HG03378 (cell line): ENCODE results near the gene C2orf92.
"Not testable (repeated sequence)": the region's sequence is repeated elsewhere in the genome, so short reads cannot be mapped to it uniquely, and the experiment has no call there.

ENCODE experiments used
- ATAC-seq: cut with Tn5 transposase; IDR thresholded peaks from one replicate; pipeline ENCODE4 v1.9.1; 2021; ENCODE audit warnings: mild to moderate bottlenecking, moderate library complexity; ENCODE audit not compliant: unreplicated experiment

C2orf92 gene

DNA sequence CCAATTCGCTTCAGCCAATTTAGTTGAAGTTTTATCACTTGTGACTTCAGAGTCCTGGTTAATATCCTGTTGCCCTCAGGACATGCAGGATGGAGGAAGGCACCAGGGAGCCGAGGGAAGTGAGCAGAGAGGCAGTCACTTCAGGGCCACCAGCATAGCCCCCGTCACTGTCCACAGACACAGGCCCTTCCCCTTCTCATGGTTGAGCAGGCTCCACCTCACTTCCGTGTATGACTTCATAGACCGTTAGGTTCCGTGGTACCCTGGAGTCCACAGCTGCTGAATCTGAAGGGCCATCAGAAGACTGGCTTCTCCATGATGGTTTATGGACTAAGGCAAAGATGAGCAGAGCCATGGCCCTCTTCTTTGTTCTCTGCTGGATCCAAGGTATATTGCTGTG lies at the start of gene C2orf92:
TSS of gene C2orf92 (plus strand) at position 266 of the 400 bp plus-strand sequence. CDS start at position 342, 76 bp downstream.
- ATAC-seq: no peak

DNA sequence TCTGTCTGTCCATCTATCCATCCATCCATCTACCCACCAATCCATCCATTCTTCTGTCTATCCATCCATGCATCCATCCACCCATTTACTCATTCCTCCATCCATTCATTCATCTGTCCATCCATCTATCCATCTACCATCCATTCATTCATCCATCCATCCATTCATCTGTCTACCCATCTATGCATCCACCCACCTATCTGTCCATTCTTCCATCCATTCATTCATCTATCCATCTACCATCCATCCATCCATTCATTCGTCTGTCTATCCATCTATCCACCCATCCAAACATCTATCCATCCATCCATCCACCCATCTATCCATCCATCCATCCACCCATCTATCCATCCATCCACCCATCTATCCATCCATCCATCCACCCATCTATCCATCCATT lies 49.0 kb upstream of the C2orf92 start:
- ATAC-seq: not testable (repeated sequence)

DNA sequence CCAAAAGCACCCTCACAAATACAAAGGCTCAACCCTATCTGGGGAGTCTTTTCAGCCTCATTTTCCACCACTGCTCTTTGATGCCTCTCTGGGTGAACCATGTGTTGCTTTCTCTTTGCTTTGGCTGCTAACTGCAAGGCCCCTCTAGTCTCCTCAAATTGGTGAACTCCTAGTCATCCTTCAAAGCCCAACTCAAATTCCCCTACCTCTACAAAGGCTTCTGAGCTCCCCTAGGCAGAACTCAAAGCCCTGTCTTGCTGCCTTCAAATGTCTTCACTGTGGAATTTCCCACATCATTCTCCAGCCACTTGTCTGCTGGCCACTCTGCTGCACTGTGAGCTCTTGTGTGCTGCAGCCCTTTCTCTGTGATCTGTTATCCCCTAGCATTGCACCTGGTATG lies 46.5 kb upstream of the C2orf92 start:
- ATAC-seq: not testable (repeated sequence)

DNA sequence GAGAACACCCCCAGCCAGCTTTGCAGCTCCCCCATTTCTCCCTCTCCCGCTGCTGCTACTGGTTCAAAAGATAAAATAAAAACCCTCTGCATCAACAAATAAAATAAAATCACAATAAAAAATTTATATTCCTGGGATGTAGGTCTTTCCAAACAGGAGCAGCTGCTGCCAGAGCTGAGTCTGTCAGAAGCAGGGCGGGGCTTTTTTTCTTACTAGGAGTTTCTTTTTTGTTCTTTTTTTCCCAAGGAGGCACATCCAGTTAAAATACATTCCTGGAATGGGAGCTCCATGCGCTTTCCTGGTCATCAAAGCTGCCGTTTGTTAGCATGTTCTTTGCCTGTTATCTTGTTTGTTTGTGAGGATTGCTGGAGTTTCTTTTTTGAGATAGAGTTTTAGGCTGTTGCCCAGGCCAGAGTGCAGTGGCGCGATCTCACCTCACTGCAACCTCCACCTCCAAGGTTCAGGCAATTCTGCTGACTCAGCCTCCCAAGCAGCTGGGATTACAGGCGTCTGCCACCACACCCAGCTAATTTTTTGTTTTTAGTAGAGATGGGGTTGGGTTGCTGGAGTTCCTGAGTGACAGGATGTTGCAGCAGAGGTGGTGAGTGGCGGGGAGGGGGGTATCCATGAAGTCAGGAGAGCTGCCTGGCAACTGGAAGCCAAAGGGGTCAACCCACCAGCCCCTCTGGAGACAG lies 44.0 kb upstream of the C2orf92 start:
- not testable (repeated sequence) for ATAC-seq

DNA sequence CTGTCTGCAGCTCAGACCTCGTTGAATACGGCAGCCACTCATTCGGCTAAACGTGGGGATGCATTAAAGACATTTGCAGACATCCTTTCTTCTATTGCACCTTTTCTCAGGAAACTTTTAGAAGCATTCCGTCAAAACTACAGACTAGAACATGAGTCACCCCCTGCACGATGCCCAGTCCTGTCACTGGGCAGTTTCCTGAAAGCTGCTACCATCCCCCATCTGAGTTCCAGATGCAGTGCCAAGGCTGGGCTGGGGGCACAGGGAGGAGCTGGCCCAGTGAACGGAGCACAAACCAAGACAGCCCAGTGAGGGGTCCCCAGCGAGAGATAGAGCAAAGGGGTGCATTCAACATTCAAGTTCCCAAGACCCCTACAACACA lies 43.5 kb upstream of the C2orf92 start:
- ATAC-seq: not testable (repeated sequence)

DNA sequence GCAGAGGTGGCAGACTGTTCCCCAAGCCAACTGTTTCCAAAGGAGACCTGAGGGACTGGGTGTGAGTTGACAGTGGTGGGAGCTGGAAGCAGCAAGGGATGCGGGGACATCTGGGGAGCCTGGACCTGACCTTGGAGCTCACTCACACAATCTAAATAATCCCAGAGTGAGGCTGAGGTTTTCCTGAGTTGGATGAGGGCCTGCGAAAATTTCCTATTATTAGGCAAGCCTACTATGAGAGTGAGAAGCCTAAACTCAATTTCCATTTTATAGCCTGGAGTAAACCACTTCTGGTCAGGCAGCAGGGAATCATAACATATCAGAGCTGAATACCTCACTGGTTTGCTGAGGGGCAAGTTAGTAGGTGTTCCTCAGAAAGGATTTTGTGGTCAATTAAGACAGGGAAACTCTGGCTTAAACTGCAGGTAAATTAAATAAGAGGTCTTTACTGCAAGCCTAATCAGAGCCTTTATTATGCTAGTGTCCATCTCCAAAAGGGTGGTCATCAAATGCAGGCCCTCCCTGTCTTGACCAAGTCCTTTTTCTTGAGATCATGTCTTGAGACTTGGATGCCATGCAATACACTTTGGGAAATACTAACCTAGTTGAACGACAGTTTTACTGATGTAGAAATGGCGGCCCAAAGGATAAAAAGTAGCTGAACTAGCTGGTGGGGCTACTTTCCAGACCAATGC lies 25.3 kb upstream of the C2orf92 start:
- no peak for ATAC-seq

DNA sequence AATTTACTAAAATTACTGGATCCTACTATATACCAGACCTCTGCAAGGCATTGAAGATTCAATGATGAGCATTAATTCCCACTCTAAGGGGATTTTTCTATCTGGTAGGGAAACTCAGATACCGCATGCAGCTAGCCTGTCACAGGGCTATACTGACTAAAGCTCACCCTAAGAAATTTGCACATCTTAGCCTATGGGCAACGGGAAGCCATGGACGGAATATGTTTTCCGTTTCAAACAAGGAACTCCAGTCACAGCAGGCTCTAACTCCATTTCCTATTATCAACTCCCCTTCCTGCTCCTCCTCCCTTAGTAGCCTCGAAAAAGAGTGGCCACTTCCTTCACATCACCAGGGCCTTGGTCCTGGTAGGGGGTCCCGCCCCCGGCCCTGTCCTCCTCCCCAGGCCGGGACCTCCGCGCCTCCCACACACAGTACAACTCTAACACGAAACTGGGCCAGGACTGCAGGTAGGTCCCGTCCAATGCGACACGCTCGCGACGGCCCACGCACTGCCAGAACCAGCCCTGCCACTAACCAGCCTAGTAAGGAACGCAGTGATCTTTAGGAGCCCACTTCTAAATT lies 24.3 kb upstream of the C2orf92 start:
- peak; percentile 25 for ATAC-seq

DNA sequence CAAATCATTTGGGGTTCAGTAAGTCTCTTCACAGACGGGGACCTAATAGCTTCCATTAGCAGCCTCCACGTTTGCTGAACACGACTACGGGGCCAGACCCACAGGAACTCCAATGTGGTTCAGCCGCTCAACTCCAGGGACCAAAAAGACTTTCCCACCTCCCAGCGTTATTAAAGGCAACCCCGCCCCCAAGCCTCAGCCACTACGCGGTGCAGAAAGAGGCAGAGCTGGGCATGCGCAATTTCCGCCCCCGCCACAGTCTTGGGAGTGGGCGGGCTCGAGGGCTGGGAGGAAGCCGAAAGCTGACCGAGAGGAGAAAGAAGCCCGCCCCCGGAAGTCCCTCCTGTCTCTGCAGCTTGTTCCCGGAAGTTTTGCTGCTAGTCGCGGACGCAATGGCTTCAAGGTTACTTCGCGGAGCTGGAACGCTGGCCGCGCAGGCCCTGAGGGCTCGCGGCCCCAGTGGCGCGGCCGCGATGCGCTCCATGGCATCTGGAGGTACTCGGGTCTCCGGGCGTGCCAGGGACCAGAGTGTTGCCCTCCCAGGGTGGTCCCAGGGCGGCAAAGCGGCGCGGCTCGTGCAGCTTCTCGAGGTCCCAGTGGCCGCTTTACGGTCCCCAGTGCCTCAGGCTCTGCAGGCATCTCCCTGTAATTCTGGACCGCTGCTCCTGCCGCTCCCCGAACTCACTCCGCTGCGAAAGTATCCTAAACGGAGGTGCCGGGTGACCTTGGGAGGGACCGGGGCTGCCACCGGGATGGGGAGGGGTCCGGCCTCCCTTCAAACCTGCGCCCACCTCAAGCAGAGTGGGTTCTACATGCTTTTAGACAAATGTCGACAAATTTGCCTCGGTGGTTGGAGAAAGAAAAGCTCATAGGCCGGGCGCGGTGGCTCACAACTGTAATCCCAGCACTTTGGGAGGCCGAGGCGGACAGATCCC lies 23.6 kb upstream of the C2orf92 start, which contains the start of gene COX5B:
TSS of gene COX5B (plus strand) at position 368 of the 935 bp plus-strand sequence. CDS start at position 393, 25 bp downstream.
- ATAC-seq: peak; percentile 83

DNA sequence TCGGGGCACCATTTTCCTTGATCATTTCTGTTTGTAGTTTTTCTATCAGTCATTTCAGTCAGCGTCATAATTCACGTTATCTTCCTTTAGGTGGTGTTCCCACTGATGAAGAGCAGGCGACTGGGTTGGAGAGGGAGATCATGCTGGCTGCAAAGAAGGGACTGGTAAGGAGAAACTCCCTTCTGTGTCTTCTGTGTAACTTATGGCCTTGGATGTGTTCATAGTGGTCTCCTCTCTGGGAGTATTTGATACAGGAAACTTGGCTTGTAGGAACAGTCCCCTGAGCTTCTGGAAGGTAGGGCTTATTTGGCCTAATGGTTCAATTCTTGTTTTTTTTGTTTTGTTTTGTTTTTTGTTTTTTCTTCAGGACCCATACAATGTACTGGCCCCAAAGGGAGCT lies 22.5 kb upstream of the C2orf92 start:
- no peak for ATAC-seq

DNA sequence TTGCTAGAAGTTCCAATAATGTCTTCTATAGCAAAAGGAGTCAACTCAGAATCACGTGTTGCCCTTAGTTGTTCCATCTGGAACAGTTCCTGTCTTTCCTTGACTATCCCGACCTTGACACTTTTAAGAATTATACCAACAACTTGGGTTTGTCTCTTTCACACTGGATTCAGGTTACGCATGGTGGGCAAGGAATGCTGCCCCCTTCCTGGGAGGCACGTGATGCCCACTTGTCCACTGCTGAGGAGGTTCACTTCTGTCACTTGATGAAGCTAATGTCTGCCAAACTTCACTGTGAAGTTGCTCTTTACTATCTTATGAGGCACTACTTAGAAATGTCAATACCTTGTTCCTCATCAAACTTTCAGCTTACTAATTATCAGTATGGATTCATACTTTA lies 18.4 kb upstream of the C2orf92 start:
- ATAC-seq: no peak

DNA sequence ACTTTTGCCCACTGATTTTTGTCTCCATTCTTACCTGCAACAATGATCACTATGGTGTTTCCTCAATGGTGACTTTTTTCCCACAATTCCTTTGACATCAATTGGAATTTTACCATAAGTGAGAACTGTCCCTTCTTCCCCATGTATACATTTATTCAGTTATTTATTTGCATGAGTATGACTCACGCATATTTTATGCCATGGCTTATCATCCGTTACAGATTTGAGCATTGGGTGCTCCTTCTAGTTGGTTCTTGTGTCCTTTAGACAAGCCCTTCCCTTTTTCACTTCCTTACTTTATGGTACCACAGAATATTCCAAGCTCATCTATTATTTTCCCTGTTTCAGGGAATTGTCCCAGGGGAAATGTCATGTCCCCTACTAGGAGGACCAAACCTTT lies 16.0 kb upstream of the C2orf92 start:
- no peak for ATAC-seq

DNA sequence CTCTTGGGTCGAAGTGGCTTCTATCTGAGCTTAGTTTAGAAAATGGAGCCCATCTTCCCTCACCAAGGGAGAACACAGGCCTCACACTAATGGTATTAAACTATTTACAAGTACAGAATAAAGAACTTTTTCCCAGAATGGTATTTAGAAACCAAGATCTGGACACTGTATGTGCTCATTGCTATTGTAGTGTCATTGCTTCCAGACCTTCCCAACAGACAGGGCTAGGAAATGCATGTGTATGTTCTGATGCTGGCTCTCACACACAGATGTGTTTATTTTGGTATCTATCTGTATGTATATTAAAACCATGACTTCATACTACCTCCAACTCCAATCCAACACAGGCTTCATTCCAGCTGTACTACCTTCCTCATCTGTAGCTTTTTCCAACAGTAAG lies 15.6 kb upstream of the C2orf92 start:
- ATAC-seq: no peak

DNA sequence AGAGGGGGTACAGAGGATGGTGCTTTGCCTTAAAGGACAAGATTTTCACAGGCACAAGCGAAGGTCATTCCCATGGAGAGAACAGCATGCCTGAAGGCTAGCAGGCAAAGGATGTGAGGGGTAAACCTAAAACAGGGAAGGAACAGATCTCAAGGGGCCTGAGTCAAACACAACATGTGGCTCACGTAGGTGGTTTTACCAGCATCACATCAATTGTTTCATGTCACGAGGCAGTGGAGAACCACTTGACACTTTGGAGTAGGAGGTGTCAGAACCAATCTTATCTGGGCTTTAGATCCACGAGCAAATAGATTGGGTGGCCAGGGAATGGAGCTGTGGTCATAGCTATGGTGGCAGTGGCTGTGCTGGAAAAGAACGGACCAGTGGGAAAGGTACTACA lies 15.2 kb upstream of the C2orf92 start:
- no peak for ATAC-seq

DNA sequence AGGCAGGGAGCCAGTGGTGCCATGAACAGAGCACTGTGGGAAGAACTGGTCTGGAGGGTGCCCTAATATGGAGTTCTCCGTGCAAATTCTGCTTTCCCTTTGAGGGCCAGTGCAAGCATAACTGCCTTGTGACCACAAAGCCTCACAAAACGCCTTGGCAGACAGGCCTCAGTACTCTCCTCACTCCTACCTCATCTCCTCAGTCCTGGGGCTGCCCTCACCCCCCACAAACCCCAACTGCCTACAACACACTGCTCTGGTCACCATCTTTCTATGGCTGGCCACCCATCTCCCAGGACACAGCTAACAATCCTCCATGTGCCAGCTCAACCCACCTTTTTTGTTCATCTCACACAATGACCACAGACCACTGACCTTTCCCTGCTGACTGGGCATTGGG lies 14.7 kb upstream of the C2orf92 start:
- no peak for ATAC-seq

DNA sequence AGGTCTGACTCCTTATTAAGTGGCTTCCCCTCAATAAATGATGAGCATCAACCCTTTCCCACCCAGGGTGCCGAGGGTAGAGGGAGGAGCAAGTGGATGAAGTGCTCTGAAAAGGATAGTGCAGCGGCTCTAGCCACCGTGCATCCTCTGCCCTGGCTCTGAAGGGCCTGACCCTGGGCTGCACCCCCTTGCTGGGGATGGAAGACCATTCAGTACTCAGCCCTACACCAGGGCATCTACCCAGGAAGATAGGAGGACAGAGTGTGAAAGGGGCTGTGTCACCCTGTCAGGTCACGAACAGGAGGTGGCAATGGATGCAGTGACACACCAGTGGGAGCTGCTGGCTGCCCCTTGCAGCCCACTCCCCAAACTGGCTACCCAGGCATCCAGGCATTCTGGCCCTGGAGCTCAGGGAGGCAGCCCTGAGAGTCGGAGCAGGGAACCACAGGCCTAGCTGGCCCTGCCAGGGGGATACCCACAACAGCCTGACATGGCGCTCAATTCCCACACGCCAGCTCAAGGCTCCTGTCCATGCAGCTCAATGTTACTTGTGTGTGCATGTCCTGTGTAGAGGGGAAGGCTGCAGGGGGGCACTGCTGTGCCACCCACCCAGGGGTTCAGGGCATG lies 13.3 kb upstream of the C2orf92 start:
- ATAC-seq: no peak

DNA sequence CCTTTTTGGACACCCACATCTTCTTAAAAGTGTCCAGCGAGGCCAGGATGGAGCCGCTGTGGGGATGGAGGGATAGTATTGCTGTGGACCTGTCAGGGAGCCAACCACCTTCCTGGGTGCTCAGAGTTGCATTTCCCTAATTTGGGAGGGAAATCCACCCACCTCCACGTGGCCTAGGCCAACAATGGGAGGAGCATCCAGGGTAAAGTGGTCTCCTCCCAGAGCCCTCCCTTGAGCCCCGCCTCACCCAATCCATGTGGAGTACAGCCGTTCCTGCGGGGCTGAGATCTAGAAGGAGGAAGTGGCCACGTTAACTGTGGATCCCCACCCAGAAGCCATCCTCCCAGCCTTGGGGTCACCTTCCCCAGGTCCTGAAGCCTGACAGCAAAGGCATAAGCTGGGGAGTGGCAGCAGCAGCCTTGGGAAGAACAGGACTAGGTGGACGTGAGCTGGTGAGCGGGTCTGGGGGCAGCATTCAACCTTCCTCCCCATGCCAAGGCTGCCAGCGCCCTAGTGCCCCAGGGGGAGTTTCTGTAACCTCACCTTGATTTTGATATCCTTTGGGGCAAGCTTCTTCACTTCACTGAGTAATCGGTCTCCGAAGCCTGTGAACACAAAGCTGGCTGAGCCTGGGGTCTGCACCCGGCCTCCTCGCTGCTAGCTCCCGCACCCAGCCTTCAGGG lies 12.5 kb upstream of the C2orf92 start:
- ATAC-seq: no peak

DNA sequence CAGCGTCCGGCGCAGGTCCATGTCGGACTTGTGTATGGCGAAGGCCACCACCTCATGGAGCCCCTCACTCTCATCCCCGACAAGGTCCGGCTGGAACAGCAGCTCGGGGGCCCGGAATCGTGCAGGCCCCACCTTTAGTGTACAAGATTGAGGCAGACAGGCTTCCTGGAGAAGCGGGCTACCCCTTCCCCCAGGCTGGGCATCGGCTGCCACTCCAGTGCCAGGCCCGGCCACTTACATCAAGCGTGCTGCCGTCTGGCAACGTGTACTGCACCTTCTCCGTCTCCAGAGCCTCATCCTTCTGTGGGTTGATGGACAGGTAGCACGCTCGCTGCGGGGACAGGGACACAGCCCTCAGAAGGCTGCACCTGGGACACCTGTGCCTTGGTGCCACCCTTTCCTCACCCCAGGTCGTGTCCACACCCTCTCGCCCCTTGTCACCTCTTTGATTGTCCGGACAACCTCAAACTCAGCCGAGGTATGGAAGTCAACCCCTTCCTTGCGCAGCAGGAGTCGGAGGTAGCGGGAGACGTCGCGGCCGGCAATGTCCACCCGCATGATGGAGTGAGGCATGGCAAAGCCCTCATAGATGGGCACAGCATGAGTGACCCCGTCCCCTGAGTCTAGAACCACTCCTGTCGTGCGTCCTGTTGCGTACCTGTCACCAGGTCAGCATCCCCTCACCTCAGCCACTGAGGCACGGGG lies 11.4 kb upstream of the C2orf92 start:
- ATAC-seq: no peak

DNA sequence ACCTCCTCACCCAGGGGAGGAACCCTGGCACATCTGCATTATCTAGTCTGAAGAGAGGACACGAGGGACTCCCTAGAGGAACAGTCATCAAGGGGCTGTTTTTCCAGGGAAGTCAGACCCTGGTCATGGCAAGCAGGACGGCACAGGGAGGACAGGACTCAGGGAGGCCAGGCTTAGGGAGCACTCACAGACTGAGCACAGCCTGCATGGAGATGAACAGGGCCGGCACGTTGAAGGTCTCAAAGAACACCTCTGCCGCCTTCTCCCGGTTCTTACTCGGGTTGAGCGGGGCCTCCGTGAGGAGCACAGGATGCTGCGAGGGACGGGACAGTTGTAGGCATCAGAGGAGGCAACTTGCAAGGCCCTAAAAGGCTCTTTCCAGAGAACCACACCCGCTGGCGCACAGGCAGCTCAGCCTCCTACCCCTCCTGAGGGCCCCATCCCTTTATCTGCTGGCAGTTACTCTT lies 10.8 kb upstream of the C2orf92 start:
- no peak for ATAC-seq
